Sigmoid colon (tissue), 4 donors: ENCODE results near the gene INSIG2.

Experiments used
- POLR2A ChIP-seq, 2 donors: fragments of 450-650 bp; IDR thresholded peaks; one replicate each; pipeline ENCODE4 v1.6.1; 2016; ENCODE audit warnings: antibody characterized with exemption in 2 of 2, mild to moderate bottlenecking in 2 of 2, moderate library complexity in 2 of 2
- POLR2AphosphoS5 ChIP-seq, 4 donors: sonication (generic); formaldehyde crosslinking; IDR thresholded peaks; one replicate each; pipeline ENCODE4 v1.6.1; 2017; ENCODE audit warnings: antibody characterized with exemption in 4 of 4
- TF ChIP-seq, protein P1 (sequence below), 4 experiments: fragments of 450-650 bp in 3 of 4; fragments of 200-600 bp in 1 of 4; IDR thresholded peaks; one replicate each; pipeline ENCODE4 v1.5.1; 2016 to 2019; ENCODE audit warnings: antibody characterized with exemption in 4 of 4, mild to moderate bottlenecking in 3 of 4, moderate library complexity in 2 of 4

DNA sequence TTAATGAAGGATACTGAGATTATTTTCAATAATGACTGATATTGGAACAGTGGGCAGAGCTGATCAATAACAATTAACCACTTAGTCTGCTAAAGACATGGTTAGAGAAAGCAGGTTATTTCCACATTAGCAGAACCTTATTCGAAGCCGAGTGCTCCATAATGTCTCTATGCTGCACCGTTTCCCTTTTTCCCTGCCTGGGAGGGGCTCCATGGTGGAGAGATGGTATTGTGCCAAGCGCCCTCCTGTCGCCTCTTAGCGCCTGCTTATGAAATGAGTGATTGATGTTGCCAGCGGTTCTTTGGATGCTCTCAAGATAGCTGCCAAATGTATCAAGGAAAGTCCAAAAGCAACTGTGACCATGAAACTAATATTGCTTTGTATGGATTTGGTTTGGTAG, 34.6 kb upstream of the INSIG2 start:
- TF ChIP-seq, protein P1, sequence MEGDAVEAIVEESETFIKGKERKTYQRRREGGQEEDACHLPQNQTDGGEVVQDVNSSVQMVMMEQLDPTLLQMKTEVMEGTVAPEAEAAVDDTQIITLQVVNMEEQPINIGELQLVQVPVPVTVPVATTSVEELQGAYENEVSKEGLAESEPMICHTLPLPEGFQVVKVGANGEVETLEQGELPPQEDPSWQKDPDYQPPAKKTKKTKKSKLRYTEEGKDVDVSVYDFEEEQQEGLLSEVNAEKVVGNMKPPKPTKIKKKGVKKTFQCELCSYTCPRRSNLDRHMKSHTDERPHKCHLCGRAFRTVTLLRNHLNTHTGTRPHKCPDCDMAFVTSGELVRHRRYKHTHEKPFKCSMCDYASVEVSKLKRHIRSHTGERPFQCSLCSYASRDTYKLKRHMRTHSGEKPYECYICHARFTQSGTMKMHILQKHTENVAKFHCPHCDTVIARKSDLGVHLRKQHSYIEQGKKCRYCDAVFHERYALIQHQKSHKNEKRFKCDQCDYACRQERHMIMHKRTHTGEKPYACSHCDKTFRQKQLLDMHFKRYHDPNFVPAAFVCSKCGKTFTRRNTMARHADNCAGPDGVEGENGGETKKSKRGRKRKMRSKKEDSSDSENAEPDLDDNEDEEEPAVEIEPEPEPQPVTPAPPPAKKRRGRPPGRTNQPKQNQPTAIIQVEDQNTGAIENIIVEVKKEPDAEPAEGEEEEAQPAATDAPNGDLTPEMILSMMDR (IDR thresholded peaks at IDR 0.05): no peak
- no peak for TF ChIP-seq POLR2A (IDR thresholded peaks at IDR 0.05)
- TF ChIP-seq POLR2AphosphoS5 (IDR thresholded peaks at IDR 0.05): no peak
